Measurements from ENCODE around the gene COLEC11.

Gene COLEC11

DNA sequence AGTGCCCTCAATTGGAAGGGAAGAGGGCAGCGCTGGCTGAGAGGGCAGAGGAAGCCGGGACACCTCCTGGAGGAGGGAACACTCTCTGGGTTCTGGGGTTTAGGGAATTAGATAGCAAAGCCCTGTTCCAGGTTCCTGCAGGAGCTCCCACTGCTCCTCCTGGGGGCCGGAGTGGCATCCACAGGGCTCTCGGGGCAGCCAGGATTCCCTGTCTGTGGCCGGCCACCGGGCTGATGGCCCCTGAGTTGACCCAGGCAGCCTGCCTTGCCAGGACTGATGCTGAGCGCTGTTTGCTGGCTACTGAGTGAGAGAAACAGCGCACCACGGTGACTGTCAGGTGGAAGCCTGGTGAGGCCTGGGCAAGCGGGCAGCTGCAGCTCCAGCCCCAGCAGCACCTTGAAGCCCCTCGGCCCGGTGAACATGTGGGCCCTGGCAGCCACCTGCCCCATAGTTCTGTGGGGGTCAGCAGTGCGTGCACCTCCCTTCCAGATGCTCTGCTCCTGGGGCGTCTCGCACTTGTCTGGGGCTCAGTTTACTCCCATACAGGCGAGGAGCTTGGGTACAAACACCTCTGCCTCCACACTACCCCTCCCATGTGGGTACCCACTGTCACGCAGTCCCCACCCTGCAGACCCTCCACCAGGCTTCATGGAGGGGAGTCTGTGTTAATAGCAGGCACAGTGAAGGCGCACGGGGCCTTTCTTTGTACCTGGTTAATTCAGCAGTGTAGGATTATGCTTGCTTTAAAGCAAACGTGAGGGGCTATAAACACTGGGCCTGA lies 55.4 kb downstream of the COLEC11 start:
- no peaks in the 10 kb centered on the region for H3K27me3 ChIP-seq (ENCODE audit: insufficient read depth, low read length)
- H3K36me3 ChIP-seq (ENCODE audit: insufficient read depth, low read length): no peaks in the 10 kb centered on the region
- H3K27ac ChIP-seq (ENCODE audit: low read depth, low read length): no peak overlapping the region
- H3K4me1 ChIP-seq (ENCODE audit: insufficient read depth, low read length): no peaks in the 10 kb centered on the region; the same call in 1 of the 2 replicates
- 87% methylated on average over 20 of the region's 20 CpGs for WGBS
- no peaks in the 10 kb centered on the region for H3K9me3 ChIP-seq (ENCODE audit: insufficient read depth, low read depth, low read length)
- no peak overlapping the region for H3K4me3 ChIP-seq (ENCODE audit: low read length)
- H3K9ac ChIP-seq (ENCODE audit: low read depth, low read length): no peak overlapping the region

- Histone ChIP-seq H3K4me3 (ENCODE audit: low read length) (peak overlapping the region; percentile 49), H3K9ac (ENCODE audit: low read depth, low read length) (peak overlapping the region; percentile 86), H3K4me1 (ENCODE audit: insufficient read depth, low read length) (no peaks in the 10 kb centered on the region; the same call in none of the 2 replicates), H3K27ac (ENCODE audit: low read depth, low read length) (peak overlapping the region; percentile 91), H3K27me3 (ENCODE audit: insufficient read depth, low read length) (no peaks in the 10 kb centered on the region), H3K36me3 (ENCODE audit: insufficient read depth, low read length) (no peaks in the 10 kb centered on the region), H3K9me3 (ENCODE audit: insufficient read depth, low read depth, low read length) (no peaks in the 10 kb centered on the region)
- 14% methylated on average over 45 of the region's 45 CpGs for WGBS
Observed at GRCh38 chr2:3651691-3652648, 57.1 kb downstream of the COLEC11 start.

DNA sequence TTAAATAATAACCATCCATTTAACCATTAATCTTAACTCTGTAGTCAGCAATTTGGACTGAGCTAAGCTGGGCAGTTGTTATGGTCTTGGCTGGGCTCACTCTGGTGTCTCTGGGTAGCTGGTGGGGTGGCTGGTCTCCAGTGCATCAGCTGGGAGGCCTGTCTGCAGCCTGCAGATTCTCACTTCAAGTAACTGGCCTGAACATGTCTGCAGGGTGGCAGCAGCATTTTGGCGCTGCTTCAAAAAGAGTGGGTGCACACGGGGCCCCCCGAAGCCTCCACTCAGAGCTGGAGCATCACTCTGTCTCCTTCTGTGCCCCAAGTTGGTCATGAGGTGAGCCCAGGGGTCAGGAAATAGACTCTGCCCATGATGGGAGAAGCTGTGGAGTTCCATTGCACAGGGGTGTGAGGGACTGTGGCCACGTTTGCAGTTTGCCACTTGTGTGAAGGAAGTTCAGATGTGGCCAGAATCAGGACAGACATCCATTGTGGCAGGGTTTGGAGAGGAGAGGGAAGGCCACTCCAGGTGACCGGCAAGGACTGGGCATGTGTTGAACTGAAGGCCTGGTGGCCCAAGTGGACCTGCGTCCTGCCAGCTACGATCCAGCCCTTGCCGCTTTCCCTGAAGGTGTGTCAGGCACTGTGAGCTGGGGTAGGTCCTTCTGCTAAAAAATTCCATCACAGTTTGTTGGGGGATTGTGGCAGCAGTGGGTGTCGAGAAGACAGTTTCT lies 58.1 kb downstream of the COLEC11 start:
- Histone ChIP-seq H3K9me3 (ENCODE audit: insufficient read depth, low read depth, low read length) (no peaks in the 10 kb centered on the region), H3K27ac (ENCODE audit: low read depth, low read length) (no peak overlapping the region), H3K9ac (ENCODE audit: low read depth, low read length) (no peak overlapping the region), H3K27me3 (ENCODE audit: insufficient read depth, low read length) (no peaks in the 10 kb centered on the region), H3K36me3 (ENCODE audit: insufficient read depth, low read length) (no peaks in the 10 kb centered on the region), H3K4me1 (ENCODE audit: insufficient read depth, low read length) (peaks cover 6% of the 10 kb centered on the region), H3K4me3 (ENCODE audit: low read length) (no peak overlapping the region)
- WGBS: 93% methylated on average over 9 of the region's 9 CpGs

DNA sequence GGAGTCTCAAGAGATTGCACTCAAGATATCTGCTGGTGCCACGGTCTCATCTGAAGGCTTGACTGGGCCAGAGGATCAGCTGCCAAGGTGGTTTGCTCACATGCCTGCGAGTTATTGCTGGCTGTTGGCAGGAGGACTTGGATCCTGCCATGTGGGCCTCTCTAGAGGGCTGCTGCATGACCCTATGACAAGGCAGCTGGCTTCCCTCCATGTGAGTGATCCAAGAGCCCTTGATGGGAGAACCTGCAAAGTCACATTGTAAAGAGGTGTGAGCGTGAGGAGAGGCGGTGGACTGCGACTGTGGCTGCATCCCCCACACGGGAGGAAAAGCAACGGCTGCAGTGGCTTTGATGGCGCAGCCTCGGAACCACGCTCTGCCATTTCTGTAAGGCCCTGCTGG lies 59.1 kb downstream of the COLEC11 start:
- Histone ChIP-seq H3K36me3 (ENCODE audit: insufficient read depth, low read length) (no peaks in the 10 kb centered on the region), H3K9me3 (ENCODE audit: insufficient read depth, low read depth, low read length) (no peaks in the 10 kb centered on the region), H3K27me3 (ENCODE audit: insufficient read depth, low read length) (no peaks in the 10 kb centered on the region), H3K4me3 (ENCODE audit: low read length) (no peak overlapping the region), H3K9ac (ENCODE audit: low read depth, low read length) (no peak overlapping the region), H3K27ac (ENCODE audit: low read depth, low read length) (no peak overlapping the region), H3K4me1 (ENCODE audit: insufficient read depth, low read length) (peaks cover 6% of the 10 kb centered on the region)
- 88% methylated on average over 10 of the region's 10 CpGs for WGBS

GRCh38 chr2:3654531-3655225 lies 59.8 kb downstream of the COLEC11 start:
- H3K9ac ChIP-seq (ENCODE audit: low read depth, low read length): no peak overlapping the region
- H3K9me3 ChIP-seq (ENCODE audit: insufficient read depth, low read depth, low read length): no peaks in the 10 kb centered on the region

DNA sequence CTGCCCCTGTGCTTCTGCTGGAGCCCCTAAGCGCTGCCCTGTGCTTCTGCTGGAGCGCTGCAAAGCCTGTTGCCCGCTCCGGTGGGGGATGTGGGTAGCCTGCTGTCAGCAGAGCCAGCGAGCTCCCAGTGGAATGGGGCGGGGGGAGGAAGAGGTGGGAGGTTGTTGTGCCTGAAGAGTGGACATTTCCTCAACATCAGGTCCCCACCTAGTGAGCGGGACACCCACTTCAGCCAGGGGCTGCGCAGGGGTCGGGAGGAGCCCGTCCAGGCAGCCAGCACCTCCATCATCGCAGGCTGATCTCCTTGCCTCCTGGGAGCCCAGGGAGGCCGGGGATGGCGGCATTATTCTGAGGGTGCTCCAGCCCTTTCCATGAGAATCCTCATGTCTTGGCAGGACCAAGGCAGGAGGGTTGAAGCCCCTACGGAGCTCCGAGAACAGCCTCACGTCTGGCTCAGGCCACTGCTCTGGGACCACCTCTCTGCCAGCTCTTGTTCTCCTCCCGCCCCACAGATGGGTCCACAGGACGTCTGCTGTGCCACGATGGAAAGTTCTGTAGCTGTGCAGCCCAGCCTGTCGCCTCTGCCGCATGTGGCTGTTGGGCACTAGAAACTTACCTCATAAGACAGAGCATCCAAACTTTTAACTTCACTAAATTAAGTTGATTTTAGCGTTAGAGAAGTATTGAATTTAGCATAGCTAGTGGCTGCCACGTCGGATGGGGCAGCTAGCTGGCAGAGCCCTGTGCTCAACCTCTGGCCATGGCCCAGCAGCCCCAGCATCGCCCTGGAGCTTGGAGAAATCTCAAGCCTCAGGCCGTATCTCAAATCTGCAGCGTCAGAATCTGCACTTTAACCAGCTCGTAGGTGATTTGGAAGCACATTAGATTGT lies 61.2 kb downstream of the COLEC11 start:
- no peaks in the 10 kb centered on the region for H3K27me3 ChIP-seq (ENCODE audit: insufficient read depth, low read length)
- no peak overlapping the region for H3K27ac ChIP-seq (ENCODE audit: low read depth, low read length)
- peaks cover 9% of the 10 kb centered on the region for H3K4me1 ChIP-seq (ENCODE audit: insufficient read depth, low read length)
- no peak overlapping the region for H3K9ac ChIP-seq (ENCODE audit: low read depth, low read length)
- no peaks in the 10 kb centered on the region for H3K36me3 ChIP-seq (ENCODE audit: insufficient read depth, low read length)
- 90% methylated on average over 28 of the region's 28 CpGs for WGBS
- no peaks in the 10 kb centered on the region for H3K9me3 ChIP-seq (ENCODE audit: insufficient read depth, low read depth, low read length)
- no peak overlapping the region for H3K4me3 ChIP-seq (ENCODE audit: low read length)

More at GRCh38 chr2:3654531-3655225, 59.8 kb downstream of the COLEC11 start:
- 90% methylated on average over 21 of the region's 21 CpGs for WGBS
- Histone ChIP-seq H3K27me3 (ENCODE audit: insufficient read depth, low read length) (no peaks in the 10 kb centered on the region), H3K27ac (ENCODE audit: low read depth, low read length) (no peak overlapping the region), H3K4me1 (ENCODE audit: insufficient read depth, low read length) (peaks cover 9% of the 10 kb centered on the region), H3K36me3 (ENCODE audit: insufficient read depth, low read length) (no peaks in the 10 kb centered on the region), H3K4me3 (ENCODE audit: low read length) (no peak overlapping the region)

GRCh38 chr2:3656762-3657721 lies 62.1 kb downstream of the COLEC11 start:
- Histone ChIP-seq H3K9me3 (ENCODE audit: insufficient read depth, low read depth, low read length) (no peaks in the 10 kb centered on the region), H3K27me3 (ENCODE audit: insufficient read depth, low read length) (no peaks in the 10 kb centered on the region), H3K36me3 (ENCODE audit: insufficient read depth, low read length) (no peaks in the 10 kb centered on the region), H3K4me3 (ENCODE audit: low read length) (no peak overlapping the region), H3K27ac (ENCODE audit: low read depth, low read length) (peak overlapping the region; percentile 24; the same call in 1 of the 2 replicates), H3K9ac (ENCODE audit: low read depth, low read length) (no peak overlapping the region), H3K4me1 (ENCODE audit: insufficient read depth, low read length) (peaks cover 9% of the 10 kb centered on the region)
- 58% methylated on average over 34 of the region's 36 CpGs for WGBS

DNA sequence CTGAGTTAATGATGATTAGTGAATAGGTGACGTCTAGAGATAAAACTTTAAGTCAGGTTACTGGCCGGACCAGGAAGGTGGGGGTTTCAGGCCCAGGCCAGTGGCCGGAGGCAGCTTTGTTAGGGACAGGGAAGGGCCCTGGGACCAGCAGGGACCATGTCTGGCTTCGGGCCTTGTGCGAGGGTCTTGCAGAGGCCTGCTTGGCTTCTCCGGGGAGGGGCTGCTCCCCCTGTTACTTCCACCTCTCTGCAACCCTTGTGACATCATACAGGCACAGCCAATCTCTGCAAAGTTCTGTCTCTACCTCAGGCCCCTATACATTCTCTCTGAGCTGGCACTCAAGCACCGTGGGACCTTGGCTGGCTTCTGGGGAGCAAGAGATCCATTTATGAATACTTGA lies 63.0 kb downstream of the COLEC11 start, which contains the start of gene ALLC:
Gene ALLC, plus strand, starts transcription at position 320 of the 400 bp plus-strand sequence. CDS start 12,958 bp downstream, outside the sequence.
- H3K9me3 ChIP-seq (ENCODE audit: insufficient read depth, low read depth, low read length): no peaks in the 10 kb centered on the region
- no peak within 1 kb of the TSS for H3K9ac ChIP-seq (ENCODE audit: low read depth, low read length)
- no peak within 1 kb of the TSS for H3K4me3 ChIP-seq (ENCODE audit: low read length)
- WGBS: 88% methylated on average over 7 of the region's 7 CpGs
- no peaks in the 10 kb centered on the region for H3K27me3 ChIP-seq (ENCODE audit: insufficient read depth, low read length)
- peaks cover 9% of the 10 kb centered on the region for H3K4me1 ChIP-seq (ENCODE audit: insufficient read depth, low read length)
- no peaks in the 10 kb centered on the region for H3K36me3 ChIP-seq (ENCODE audit: insufficient read depth, low read length)
- H3K27ac ChIP-seq (ENCODE audit: low read depth, low read length): peak within 1 kb of the TSS; percentile 24; the same call in 1 of the 2 replicates

Data from HUES64 (cell line).